ENCODE measurements around the gene BRDT. TPM values are rescaled to one million over a fixed set of nuclear protein-coding genes. Genes with fewer than 3 reads are reported as not detected.

Gene BRDT
- total RNA-seq, 1 experiment from 2014 or later: not detected

DNA sequence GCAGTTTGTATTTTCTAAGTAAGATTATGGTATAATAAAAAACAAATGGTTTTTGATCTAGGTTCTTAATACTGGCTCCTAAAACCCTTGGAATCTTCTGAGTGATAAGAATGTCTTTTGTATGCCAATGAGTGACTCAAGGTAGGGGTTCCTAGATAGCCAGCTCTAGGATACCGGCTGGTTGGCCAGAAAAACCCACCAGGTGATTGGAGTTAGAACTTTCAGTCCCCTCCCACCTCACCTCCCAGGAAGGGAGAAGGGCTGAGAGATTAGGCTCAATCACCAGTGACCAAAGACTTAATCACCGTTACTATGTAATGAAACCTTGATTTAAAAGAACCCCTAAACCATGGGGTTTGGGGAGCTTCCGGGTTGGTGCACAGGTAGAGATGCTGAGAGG lies 8.7 kb upstream of the BRDT start:
- Histone ChIP-seq H3K4me1 (ENCODE audit: control insufficient read depth, insufficient read depth, low read length) (no peaks in the 10 kb centered on the region), H3K36me3 (ENCODE audit: control insufficient read depth, insufficient read depth, low read length) (no peaks in the 10 kb centered on the region), H3K27me3 (ENCODE audit: control insufficient read depth, insufficient read depth, low read length) (no peaks in the 10 kb centered on the region), H3K9me3 (ENCODE audit: control insufficient read depth, insufficient read depth, low read depth, low read length) (no peaks in the 10 kb centered on the region), H3K27ac (ENCODE audit: low read length) (no peak overlapping the region), H3K4me3 (ENCODE audit: low read depth in 2 of 2, low read length in 2 of 2) (no peak overlapping the region)
- BruUV-seq (replicated peaks): no TSS peak
- ATAC-seq (no peak), DNase-seq (ENCODE audit: low read depth, low spot score) (no peak)
- intact Hi-C loops (cut with micrococcal nuclease; ENCODE audit: unreplicated experiment): no loop called here
- POLR2A ChIA-PET: interaction anchor here (0.7 kb wide), 1 partner anchor 404 kb away, joined by 4 read pairs; no protein-coding TSS in a partner anchor
- TF ChIP-seq, protein P1, sequence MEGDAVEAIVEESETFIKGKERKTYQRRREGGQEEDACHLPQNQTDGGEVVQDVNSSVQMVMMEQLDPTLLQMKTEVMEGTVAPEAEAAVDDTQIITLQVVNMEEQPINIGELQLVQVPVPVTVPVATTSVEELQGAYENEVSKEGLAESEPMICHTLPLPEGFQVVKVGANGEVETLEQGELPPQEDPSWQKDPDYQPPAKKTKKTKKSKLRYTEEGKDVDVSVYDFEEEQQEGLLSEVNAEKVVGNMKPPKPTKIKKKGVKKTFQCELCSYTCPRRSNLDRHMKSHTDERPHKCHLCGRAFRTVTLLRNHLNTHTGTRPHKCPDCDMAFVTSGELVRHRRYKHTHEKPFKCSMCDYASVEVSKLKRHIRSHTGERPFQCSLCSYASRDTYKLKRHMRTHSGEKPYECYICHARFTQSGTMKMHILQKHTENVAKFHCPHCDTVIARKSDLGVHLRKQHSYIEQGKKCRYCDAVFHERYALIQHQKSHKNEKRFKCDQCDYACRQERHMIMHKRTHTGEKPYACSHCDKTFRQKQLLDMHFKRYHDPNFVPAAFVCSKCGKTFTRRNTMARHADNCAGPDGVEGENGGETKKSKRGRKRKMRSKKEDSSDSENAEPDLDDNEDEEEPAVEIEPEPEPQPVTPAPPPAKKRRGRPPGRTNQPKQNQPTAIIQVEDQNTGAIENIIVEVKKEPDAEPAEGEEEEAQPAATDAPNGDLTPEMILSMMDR (IDR thresholded peaks at IDR 0.05): no peak
- TF ChIP-seq TCF7L2 (IDR thresholded peaks at IDR 0.05; ENCODE audit: low read depth, low read length): no peak
- no peak for TF ChIP-seq POLR2AphosphoS5 (IDR thresholded peaks at IDR 0.05; ENCODE audit: low read depth, low read length)
- TF ChIP-seq SIN3A (IDR thresholded peaks at IDR 0.05; ENCODE audit: borderline replicate concordance, insufficient read depth, low read depth, low read length): no peak
- no peak for TF ChIP-seq REST (IDR thresholded peaks at IDR 0.05; ENCODE audit: insufficient read depth in 1 of 2, low read depth in 2 of 2, low read length in 1 of 2)
- in situ Hi-C loops (cut with HindIII; ENCODE audit: low pct_unique_long_range_greater_than_20kb, low sequenced_read_pairs): no loop called here
- CTCF ChIA-PET: no interaction called here

DNA sequence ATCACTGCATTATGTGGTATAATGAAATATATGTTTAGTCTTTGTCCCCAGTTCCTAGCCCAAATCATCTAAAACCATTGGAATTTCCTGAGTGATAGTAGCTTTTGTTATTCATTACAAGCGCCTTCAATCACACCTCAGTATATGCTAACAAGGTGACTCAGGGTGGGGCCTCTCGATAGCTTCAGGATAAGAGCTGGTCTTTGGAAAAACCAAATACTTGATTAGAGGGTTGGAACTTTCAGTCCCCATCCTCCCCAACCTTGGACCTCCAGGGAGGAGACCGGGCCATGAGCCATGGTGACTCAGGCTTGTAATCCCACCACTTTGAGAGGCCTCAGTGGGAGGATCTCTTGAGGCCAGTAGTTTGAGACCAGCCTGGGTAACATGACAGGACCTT lies 5.1 kb upstream of the BRDT start:
- no peaks in the 10 kb centered on the region for H3K27me3 ChIP-seq (ENCODE audit: control insufficient read depth, insufficient read depth, low read length)
- DNase-seq (ENCODE audit: low read depth, low spot score): no peak
- H3K9me3 ChIP-seq (ENCODE audit: control insufficient read depth, insufficient read depth, low read depth, low read length): no peaks in the 10 kb centered on the region
- no peak for ATAC-seq
- TF ChIP-seq TCF7L2 (IDR thresholded peaks at IDR 0.05; ENCODE audit: low read depth, low read length): no peak
- no peak for TF ChIP-seq SIN3A (IDR thresholded peaks at IDR 0.05; ENCODE audit: borderline replicate concordance, insufficient read depth, low read depth, low read length)
- TF ChIP-seq POLR2AphosphoS5 (IDR thresholded peaks at IDR 0.05; ENCODE audit: low read depth, low read length): no peak
- TF ChIP-seq REST (IDR thresholded peaks at IDR 0.05; ENCODE audit: insufficient read depth in 1 of 2, low read depth in 2 of 2, low read length in 1 of 2): no peak
- TF ChIP-seq, protein P1 (IDR thresholded peaks at IDR 0.05): no peak
- intact Hi-C loops (cut with micrococcal nuclease; ENCODE audit: unreplicated experiment) (no loop called here), in situ Hi-C loops (cut with HindIII; ENCODE audit: low pct_unique_long_range_greater_than_20kb, low sequenced_read_pairs) (no loop called here)
- no peak overlapping the region for H3K4me3 ChIP-seq (ENCODE audit: low read depth in 2 of 2, low read length in 2 of 2)
- H3K36me3 ChIP-seq (ENCODE audit: control insufficient read depth, insufficient read depth, low read length): no peaks in the 10 kb centered on the region
- no peaks in the 10 kb centered on the region for H3K4me1 ChIP-seq (ENCODE audit: control insufficient read depth, insufficient read depth, low read length)
- ChIA-PET POLR2A (interaction anchor here (0.6 kb wide), 1 partner anchor 1401 kb away, joined by 3 read pairs; the partner anchor contains the start of gene DR1), CTCF (no interaction called here)
- no peak overlapping the region for H3K27ac ChIP-seq (ENCODE audit: low read length)
- BruUV-seq (replicated peaks): no TSS peak

Measured in Panc1 (cell line).